Peyer's patch (tissue), 4 donors: ENCODE measurements around the gene ELAC1. TPM values are rescaled to one million over a fixed set of nuclear protein-coding genes. Genes with fewer than 3 reads are reported as not detected.

Experiments
- DNase-seq, 3 donors: peaks; one replicate each; pipeline ENCODE4 v3.0.0-alpha.2; 2017 to 2019
- H3K27ac ChIP-seq, 4 donors: fragments of 200-600 bp; sonication (generic); one replicate each; pipeline ENCODE4 v1.5.1; 2016 to 2019
- H3K27me3 ChIP-seq, 2 donors: fragments of 200-600 bp; sonication (generic); one replicate each; pipeline ENCODE4 v1.5.1; 2019
- H3K36me3 ChIP-seq, 3 donors: fragments of 200-600 bp; sonication (generic); one replicate each; pipeline ENCODE4 v1.5.1; 2016 to 2019
- H3K4me1 ChIP-seq, 4 donors: fragments of 200-600 bp; sonication (generic); one replicate each; pipeline ENCODE4 v1.5.1; 2016 to 2019
- H3K4me3 ChIP-seq, 4 donors: fragments of 200-600 bp; sonication (generic); 1 replicate in 3 of 4; 2 replicates in 1 of 4; pipeline ENCODE4 v1.5.1; 2016 to 2019; ENCODE audit warnings: mild to moderate bottlenecking in 1 of 4
- H3K9me3 ChIP-seq, 4 donors: fragments of 200-600 bp; sonication (generic); one replicate each; pipeline ENCODE4 v1.5.1; 2016 to 2019; ENCODE audit warnings: mild to moderate bottlenecking in 1 of 4
- CTCF ChIP-seq, 6 experiments: fragments of 450-650 bp in 4 of 6; fragments of 200-600 bp in 2 of 6; sonication (generic) in 1 of 6; IDR thresholded peaks; one replicate each; pipeline ENCODE4 v1.5.1; 2017 to 2019; ENCODE audit warnings: antibody characterized with exemption in 6 of 6, mild to moderate bottlenecking in 3 of 6, moderate library complexity in 1 of 6
- POLR2A ChIP-seq, 2 donors: fragments of 450-650 bp; IDR thresholded peaks; one replicate each; pipeline ENCODE4 v1.5.1; 2017; ENCODE audit warnings: antibody characterized with exemption in 2 of 2, mild to moderate bottlenecking in 2 of 2, moderate library complexity in 2 of 2
- total RNA-seq, 4 donors: library from RNA; depleted of rRNA; stranded (reverse); fragments of >200 nt; gene quantifications; one replicate each; pipeline ENCODE4 v1.1.0, GENCODE V29; 2016

ELAC1 gene
- total RNA-seq, 4 donors from 2014 or later = 7.1 to 15.5 (median 8.5) TPM

- H3K36me3 ChIP-seq = peaks cover 0 to 7% (median 0%) of the 10 kb centered on the region in 3 donors
- no peaks in the 10 kb centered on the region for H3K4me1 ChIP-seq
- H3K4me3 ChIP-seq = no peak overlapping the region
- H3K27ac ChIP-seq = no peak overlapping the region
- DNase-seq = no peak
- H3K9me3 ChIP-seq = no peaks in the 10 kb centered on the region
- no peaks in the 10 kb centered on the region for H3K27me3 ChIP-seq
- TF ChIP-seq POLR2A (IDR thresholded peaks at IDR 0.05) (no peak), CTCF (IDR thresholded peaks at IDR 0.05) (no peak)
Observed at GRCh38 chr18:51021226-51021965, 53.6 kb downstream of the ELAC1 start.

DNA sequence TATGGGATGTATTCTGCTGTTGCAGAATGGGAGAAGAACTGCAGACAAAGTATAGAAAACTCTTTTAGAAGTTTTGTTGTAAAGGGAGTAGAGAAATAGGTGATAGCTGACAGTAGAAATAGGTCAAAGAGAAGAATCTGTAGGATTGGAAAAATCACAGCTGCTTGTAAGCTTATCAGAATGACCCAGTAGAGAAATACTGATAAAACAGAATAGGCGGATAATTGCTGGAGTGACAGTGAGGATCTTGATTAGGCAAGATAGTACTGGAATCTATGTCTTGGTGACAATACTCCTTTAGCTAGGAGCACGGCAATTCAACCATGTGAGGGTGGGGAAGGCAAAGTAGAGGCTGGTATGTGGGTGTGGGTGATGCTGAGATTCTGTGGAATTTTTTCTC is 57.7 kb downstream of the ELAC1 start:
- no peak overlapping the region for H3K4me3 ChIP-seq
- no peak for TF ChIP-seq POLR2A (IDR thresholded peaks at IDR 0.05)
- no peak for TF ChIP-seq CTCF (IDR thresholded peaks at IDR 0.05)
- H3K36me3 ChIP-seq = peaks cover 0 to 12% (median 0%) of the 10 kb centered on the region in 3 donors
- H3K9me3 ChIP-seq = no peaks in the 10 kb centered on the region
- no peak overlapping the region for H3K27ac ChIP-seq
- peaks cover 0 to 15% (median 3%) of the 10 kb centered on the region in 4 donors for H3K4me1 ChIP-seq
- H3K27me3 ChIP-seq = no peaks in the 10 kb centered on the region
- DNase-seq = no peak

- Histone ChIP-seq H3K9me3 (no peaks in the 10 kb centered on the region), H3K27me3 (no peaks in the 10 kb centered on the region), H3K36me3 (peaks cover 0 to 12% (median 0%) of the 10 kb centered on the region in 3 donors), H3K4me3 (no peak overlapping the region), H3K27ac (peak overlapping the region in 1 of 4 donors; percentile 3), H3K4me1 (peaks cover 0 to 30% (median 5%) of the 10 kb centered on the region in 4 donors)
- TF ChIP-seq CTCF (IDR thresholded peaks at IDR 0.05) (peak in 3 of 6 experiments; percentile 5 to 33 (median 9)), POLR2A (IDR thresholded peaks at IDR 0.05) (no peak)
- no peak for DNase-seq
Observed at GRCh38 chr18:51028201-51028805, 60.5 kb downstream of the ELAC1 start.

DNA sequence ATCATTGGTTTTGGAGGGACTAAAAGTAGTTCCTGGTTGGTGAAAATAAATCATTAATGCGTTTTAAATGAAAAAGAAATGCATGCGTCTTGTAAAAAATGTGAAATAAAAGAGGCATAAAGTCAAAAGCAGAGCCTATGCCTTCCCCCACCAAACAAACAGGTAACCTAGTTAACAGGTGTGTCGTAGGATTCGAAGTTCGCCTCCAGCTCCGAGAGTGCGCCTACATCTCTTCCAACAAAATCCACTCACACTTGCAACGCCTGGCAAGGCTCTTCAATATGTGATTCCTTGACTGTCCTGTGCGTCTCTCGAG is 61.5 kb downstream of the ELAC1 start:
- no peaks in the 10 kb centered on the region for H3K27me3 ChIP-seq
- peaks cover 0 to 12% (median 0%) of the 10 kb centered on the region in 3 donors for H3K36me3 ChIP-seq
- TF ChIP-seq CTCF (IDR thresholded peaks at IDR 0.05) (no peak), POLR2A (IDR thresholded peaks at IDR 0.05) (no peak)
- no peak for DNase-seq
- H3K4me1 ChIP-seq = peaks cover 0 to 33% (median 5%) of the 10 kb centered on the region in 4 donors
- no peaks in the 10 kb centered on the region for H3K9me3 ChIP-seq
- H3K27ac ChIP-seq = peak overlapping the region; percentile 94 to 98 (median 96)
- H3K4me3 ChIP-seq = peak overlapping the region; percentile 58 to 96 (median 84)

- H3K27ac ChIP-seq = peak within 1 kb of the TSS; percentile 94 to 98 (median 96)
- peak within 1 kb of the TSS; percentile 58 to 96 (median 84) for H3K4me3 ChIP-seq
- DNase-seq = peak; percentile 94 to 98 (median 98)
- TF ChIP-seq POLR2A (IDR thresholded peaks at IDR 0.05) (peak; percentile 83 to 89), CTCF (IDR thresholded peaks at IDR 0.05) (peak in 1 of 6 experiments; percentile 1)
- H3K27me3 ChIP-seq = no peaks in the 10 kb centered on the region
- no peaks in the 10 kb centered on the region for H3K9me3 ChIP-seq
- peaks cover 0 to 15% (median 0%) of the 10 kb centered on the region in 3 donors for H3K36me3 ChIP-seq
- peaks cover 0 to 39% (median 5%) of the 10 kb centered on the region in 4 donors for H3K4me1 ChIP-seq
Observed at GRCh38 chr18:51029694-51030536, 62.1 kb downstream of the ELAC1 start, which contains the start of gene SMAD4. Gene SMAD4 (plus strand): TSS chr18:51030213. CDS start chr18:51047047, 16,834 bp downstream.
